ENCODE results near the gene MYB.

DNA sequence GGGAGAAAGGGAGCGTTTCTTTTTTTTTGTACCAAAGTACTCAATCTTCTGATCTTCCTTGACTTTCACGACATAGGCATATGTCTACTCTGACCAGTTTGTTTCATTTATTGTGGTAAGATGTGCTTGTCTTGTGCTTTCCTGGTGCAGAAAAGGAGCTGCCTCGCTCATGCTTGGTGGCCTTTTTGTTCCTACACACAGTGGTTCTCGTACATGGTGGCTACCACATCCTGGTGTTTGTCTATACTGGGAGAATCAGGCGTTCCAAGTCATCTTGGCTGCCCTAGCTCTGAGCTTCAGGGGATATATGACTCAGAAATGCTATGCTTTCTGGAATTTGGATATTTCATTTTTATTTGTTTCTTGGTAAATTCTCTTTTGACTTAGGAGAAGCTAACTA is 31.8 kb downstream of the MYB start:
- no peak for TF ChIP-seq CHD2 (IDR thresholded peaks at IDR 0.05; ENCODE audit: low read length)
- no peak for TF ChIP-seq EZH2 (IDR thresholded peaks at IDR 0.05; ENCODE audit: low read depth, low read length, severe bottlenecking)

Measured in H1 (cell line).